MG63 (cell line): ENCODE results near the gene SBK1. TPM values are rescaled to one million over a fixed set of nuclear protein-coding genes. Genes with fewer than 3 reads are reported as not detected.
A peak's percentile ranks its signal among the peaks of the same experiment; 100 is the strongest.
"Not testable (repeated sequence)": the region's sequence is repeated elsewhere in the genome, so short reads cannot be mapped to it uniquely, and the experiment has no call there.

Source experiments
- DNase-seq: peaks from one replicate; pipeline ENCODE4 v3.0.0-alpha.2; 2020
- H3K27me3 ChIP-seq: fragments of 250-450 bp; sonication (Bioruptor Pico); 2 replicates; pipeline ENCODE4 v1.5.1; 2020; ENCODE audit warnings: mild to moderate bottlenecking, moderate library complexity
- H3K36me3 ChIP-seq: fragments of 250-450 bp; sonication (Bioruptor Pico); 2 replicates; pipeline ENCODE4 v1.5.1; 2020; ENCODE audit warnings: mild to moderate bottlenecking, moderate library complexity
- H3K4me3 ChIP-seq: fragments of 250-450 bp; sonication (Bioruptor Pico); 2 replicates; pipeline ENCODE4 v1.5.1; 2020; ENCODE audit warnings: mild to moderate bottlenecking, moderate library complexity
- H3K9me3 ChIP-seq: fragments of 250-450 bp; sonication (Bioruptor Pico); 2 replicates; pipeline ENCODE4 v1.5.1; 2020; ENCODE audit warnings: mild to moderate bottlenecking, moderate library complexity
- total RNA-seq: library from RNA; depleted of rRNA; stranded (reverse); fragments of >200 nt; shearing (Covaris generic); gene quantifications from 2 replicates; pipeline ENCODE4 v1.2.3, GENCODE V29; 2014; ENCODE audit warnings: low replicate concordance; rRNA removed

Gene SBK1
- not detected in 2 replicates for total RNA-seq

DNA sequence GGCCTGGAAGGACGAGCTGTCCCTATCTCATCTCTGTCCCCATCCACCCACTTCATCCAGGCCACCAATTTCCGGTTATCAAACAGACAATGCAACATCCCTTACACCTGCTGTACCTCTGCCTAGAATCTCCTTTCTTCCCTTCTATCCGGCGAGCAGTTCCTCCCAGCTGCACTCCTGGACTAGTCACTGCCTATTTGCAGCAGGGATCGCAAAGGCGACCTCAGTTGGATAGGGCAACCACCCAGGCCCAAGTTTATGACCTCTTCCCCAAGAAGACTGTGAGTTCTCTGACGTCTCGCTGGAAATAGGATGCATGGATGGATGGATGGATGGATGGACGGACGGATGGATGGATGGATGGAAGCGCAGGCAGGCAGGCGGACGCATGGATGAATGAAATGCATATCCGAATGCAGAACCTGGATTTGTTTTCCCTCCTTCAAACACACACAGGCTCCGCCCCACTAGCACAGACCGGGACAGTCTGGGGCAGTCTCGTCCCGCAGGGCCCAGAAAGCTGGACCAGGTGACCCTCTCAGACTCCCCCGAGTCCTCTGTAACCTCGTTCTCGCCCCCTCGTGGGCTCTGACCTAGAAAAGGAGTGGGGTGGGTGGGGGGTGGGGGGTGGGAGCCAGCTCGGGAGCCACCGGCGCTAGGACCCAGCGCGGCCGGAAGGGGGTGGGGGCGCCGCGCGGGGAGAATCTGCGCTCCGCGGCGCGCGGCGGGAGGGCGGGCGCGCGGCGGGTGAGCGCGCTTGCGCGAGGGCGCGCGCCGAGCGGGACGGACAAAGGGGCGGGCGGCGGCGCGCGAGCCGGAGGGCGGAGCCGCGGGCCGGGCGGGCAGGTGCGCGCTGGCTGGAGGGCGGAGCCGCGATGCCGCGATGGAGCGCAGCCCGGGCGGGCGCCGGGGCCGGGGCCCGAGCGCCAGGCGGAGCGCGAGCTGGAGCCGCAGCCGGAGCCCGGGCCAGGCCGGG lies at the start of gene SBK1:
Gene SBK1 (plus strand): TSS at position 875 of the 976 bp plus-strand sequence. CDS start 24,867 bp downstream, outside the sequence.
- Histone ChIP-seq H3K9me3 (no peaks in the 10 kb centered on the region), H3K27me3 (peaks cover 46% of the 10 kb centered on the region), H3K36me3 (no peaks in the 10 kb centered on the region), H3K4me3 (peak within 1 kb of the TSS; percentile 54)
- DNase-seq, result peak; percentile 68

DNA sequence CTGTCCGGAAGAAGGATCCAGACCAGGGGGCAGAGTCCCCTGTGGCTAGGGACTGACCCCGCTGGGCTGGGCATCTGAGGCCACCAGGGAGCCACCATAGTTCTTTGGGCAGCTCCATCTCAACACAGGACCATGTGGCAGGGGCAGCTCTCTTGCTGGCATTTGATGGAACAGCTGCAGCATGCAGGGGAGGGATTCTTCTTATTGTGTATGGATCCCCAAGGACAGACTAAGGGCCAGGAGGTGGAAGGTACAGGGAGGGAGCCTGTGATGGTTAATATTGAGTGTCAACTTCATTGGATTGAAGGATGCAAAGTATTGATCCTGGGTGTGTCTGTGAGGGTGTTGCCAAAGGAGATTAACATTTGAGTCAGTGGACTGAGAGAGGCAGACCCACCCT lies 42.8 kb upstream of the SBK1 start:
- H3K36me3 ChIP-seq, H3K9me3 ChIP-seq, H3K27me3 ChIP-seq, DNase-seq, H3K4me3 ChIP-seq: not testable (repeated sequence)

DNA sequence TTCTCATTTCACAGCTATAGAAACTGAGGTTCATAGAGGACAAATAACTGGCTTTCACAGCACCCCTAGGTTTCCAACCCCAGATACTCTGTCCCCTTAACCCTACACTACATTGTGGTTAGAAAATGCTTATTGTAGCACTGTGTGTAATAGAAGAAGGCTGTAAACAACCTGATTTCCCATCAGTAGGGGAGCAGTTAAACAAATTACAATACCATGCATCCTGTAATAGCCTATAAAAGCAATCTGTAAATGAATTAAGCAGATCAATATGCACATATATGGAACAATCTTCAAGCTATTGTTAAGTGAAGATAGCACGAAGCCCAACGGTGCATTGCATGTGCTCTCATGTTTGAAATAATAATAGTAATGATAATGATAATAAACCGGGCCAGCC lies 41.3 kb upstream of the SBK1 start:
- H3K4me3 ChIP-seq, result no peak overlapping the region
- peaks cover 6% of the 10 kb centered on the region for H3K9me3 ChIP-seq
- no peaks in the 10 kb centered on the region for H3K36me3 ChIP-seq
- H3K27me3 ChIP-seq, result peaks cover 3% of the 10 kb centered on the region
- no peak for DNase-seq

DNA sequence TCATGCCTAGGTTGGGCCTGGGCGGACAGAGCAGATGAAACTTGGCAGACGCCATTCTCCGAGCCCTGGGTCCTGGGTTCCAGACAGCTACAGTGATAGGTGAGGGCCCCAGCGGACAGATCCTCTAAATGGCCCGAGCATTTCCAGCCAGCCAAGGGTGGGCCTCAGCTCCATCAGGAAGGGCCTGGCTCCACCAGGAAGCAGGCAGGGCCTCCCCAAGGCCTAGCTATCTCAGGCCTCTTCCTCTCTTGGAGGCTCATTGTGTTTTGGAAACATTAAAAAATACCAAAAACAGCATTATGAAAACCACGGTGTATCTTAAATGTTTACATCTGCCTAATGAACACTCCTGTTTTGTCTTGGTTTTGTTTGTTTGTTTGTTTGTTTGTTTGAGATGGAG lies 38.2 kb upstream of the SBK1 start:
- peaks cover 6% of the 10 kb centered on the region for H3K9me3 ChIP-seq
- H3K27me3 ChIP-seq, result peaks cover 3% of the 10 kb centered on the region
- no peak for DNase-seq
- no peak overlapping the region for H3K4me3 ChIP-seq
- H3K36me3 ChIP-seq, result no peaks in the 10 kb centered on the region

DNA sequence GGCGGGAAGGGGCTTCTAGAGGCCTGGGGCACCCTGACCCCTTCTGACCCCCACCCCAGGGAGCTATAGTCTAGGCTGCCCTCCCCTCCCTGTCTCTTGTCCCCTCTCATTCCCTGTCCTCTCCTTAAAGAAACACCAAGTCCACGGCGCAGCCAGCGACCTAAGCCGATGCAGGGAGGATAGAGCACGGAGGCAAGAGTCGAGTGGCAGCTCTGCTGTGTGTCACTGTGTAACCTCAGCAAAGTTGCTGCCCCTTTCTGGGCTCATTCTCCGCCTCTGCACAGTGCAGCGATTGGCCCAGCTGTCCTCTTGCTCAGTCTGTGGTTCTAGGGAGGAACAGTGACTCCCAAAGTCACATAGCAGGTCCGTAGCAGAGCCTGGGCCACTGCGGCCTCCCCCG lies 36.5 kb upstream of the SBK1 start:
- DNase-seq, result no peak
- H3K27me3 ChIP-seq, result peaks cover 5% of the 10 kb centered on the region
- no peak overlapping the region for H3K4me3 ChIP-seq
- H3K9me3 ChIP-seq, result peaks cover 6% of the 10 kb centered on the region
- H3K36me3 ChIP-seq, result no peaks in the 10 kb centered on the region

DNA sequence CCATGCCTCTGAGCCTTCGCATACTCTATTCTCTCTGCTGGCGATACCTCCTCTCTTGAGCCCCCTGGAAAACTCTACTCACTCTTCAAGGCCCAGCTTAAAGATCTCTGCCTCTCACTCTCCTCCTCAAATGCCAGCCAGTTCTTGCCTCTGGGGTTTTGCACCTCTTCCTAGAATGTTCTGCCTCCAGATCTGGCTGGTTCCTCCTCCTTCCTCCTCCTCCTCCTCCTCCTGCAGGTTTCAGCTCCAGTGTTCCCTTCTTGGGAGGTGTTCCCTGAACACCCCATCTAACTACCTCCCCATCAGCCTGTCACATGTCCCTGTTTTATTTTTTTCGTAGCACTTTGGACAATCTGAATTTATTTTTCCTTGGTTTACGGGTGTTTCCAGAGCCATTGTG lies 35.1 kb upstream of the SBK1 start:
- Histone ChIP-seq H3K36me3 (no peaks in the 10 kb centered on the region), H3K4me3 (no peak overlapping the region), H3K9me3 (peaks cover 5% of the 10 kb centered on the region), H3K27me3 (0 out of 2 replicates have a peak, but pooled peaks cover 4% of the 10 kb centered on the region)
- DNase-seq, result no peak

DNA sequence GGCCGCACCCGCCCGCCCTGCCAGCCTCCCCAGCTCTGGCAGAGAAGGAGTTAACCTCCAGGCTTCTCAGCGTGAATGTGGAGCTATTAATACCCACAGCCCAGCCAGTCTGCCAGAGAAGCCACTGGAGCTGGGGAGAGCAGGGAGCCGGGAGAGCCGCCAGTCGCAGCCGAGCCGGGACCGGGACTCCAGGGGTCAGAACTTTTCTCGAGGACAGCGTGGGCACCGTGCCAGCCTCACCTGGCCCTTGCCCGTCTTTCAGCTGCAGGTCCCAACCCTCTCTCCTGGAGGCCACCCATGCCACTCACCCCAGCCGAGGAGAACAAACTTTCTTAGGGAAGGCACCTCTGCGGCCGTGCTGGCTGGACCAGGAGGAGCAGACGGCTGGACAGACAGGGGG lies 33.8 kb upstream of the SBK1 start:
- no peak for DNase-seq
- H3K4me3 ChIP-seq, result no peak overlapping the region
- H3K36me3 ChIP-seq, result no peaks in the 10 kb centered on the region
- no peaks in the 10 kb centered on the region for H3K9me3 ChIP-seq
- H3K27me3 ChIP-seq, result 0 out of 2 replicates have a peak, but pooled peaks cover 13% of the 10 kb centered on the region

DNA sequence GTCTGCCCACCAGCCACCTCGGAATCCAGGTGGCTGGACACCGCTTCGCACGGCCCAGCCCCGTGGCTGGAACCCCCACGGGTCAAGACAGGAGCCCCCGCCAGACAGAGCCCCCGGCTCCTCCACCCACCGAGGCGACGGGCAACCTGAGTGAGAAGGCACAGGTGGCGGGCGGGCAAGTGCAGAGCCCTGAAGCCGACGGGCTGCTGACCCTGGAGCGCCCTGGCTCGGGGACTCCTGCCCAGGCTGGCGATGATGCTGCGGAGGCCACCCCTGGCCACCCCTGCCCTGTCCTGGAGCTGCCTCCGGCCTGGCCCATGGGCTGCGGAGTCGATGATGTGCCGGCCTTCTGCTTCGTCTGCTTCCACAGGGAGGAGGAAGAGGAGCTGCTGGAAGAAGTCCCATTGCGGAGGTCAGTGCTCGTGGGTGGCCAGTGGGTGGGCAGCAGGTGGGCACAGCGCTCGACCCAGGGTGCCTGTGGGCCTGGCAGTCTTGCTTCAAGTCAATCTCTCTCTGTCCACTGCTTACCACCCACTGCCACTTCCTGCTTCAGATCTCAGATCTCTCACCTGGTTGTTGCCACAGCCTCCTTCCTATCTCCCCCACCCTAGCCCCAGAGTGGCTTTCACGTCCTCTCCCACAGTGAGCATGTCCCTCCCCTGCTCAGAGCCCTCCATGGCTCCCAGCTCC lies 33.1 kb upstream of the SBK1 start:
- Histone ChIP-seq H3K9me3 (no peaks in the 10 kb centered on the region), H3K27me3 (0 out of 2 replicates have a peak, but pooled peaks cover 13% of the 10 kb centered on the region), H3K4me3 (no peak overlapping the region), H3K36me3 (no peaks in the 10 kb centered on the region)
- DNase-seq, result no peak

DNA sequence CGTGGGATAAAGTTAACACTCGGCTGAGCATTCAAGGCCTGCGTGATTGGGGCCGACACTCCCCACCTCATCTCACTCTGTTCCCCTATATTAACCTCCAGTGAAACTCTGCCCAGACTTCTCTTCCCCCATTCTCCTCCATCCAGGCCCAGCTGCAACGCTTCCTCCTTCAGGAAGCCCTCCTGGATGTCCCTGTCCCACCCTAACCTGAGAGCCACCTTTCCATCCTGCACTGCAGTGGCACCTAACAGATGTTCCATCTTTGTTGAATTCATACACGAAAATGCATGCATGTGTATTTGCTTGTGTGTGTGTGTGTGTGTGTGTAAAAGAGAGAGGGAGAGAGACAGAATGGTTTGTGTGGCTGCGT lies 32.6 kb upstream of the SBK1 start:
- Histone ChIP-seq H3K4me3 (no peak overlapping the region), H3K9me3 (no peaks in the 10 kb centered on the region), H3K27me3 (0 out of 2 replicates have a peak, but pooled peaks cover 13% of the 10 kb centered on the region), H3K36me3 (no peaks in the 10 kb centered on the region)
- DNase-seq, result no peak

DNA sequence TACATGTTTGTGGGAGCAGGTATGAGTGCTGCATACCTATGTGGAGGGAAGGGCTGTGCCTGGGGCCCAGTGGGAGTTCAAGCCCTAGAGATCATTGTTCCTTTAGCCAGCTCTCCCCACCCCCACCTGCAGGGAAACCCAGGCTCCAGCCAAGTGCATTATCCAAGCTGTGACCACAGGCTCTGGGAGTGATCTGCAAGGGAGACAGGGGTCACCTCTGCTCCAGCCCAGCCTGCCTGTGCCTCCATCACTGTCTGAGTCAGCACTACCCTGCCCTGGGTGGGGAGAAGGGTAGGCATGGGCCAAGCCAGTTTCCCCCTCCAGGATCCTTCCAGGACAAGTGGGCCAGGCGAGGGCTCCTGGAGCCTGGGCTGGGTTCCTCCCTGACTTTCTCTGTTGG lies 32.1 kb upstream of the SBK1 start:
- no peak for DNase-seq
- Histone ChIP-seq H3K27me3 (peaks cover 13% of the 10 kb centered on the region; the same call in 1 of the 2 replicates), H3K36me3 (no peaks in the 10 kb centered on the region)

DNA sequence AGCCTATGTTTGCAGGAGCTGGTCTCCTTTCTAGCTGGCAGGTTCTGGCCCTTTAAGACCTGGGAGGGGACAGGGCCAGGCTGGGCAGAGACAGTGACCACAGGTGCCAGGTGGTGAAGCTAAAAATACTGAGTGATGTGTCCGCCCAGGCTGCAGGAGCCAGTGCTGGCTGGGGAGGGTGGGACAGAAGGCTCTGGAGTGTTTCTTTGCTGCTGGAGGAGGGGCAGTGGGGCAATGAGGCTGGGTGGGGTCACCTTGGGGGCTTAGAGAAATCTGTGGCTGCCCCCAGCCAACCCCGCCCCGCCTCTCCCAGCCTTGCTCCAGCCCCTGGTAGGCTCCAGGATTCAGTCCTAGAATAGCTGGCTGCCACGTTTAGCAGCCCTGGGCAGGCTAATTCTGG lies 30.4 kb upstream of the SBK1 start:
- Histone ChIP-seq H3K27me3 (peaks cover 16% of the 10 kb centered on the region), H3K4me3 (no peak overlapping the region), H3K36me3 (no peaks in the 10 kb centered on the region), H3K9me3 (no peaks in the 10 kb centered on the region)
- no peak for DNase-seq

More for the DNA sequence above, 32.1 kb upstream of the SBK1 start:
- Histone ChIP-seq H3K4me3 (no peak overlapping the region), H3K9me3 (no peaks in the 10 kb centered on the region)

DNA sequence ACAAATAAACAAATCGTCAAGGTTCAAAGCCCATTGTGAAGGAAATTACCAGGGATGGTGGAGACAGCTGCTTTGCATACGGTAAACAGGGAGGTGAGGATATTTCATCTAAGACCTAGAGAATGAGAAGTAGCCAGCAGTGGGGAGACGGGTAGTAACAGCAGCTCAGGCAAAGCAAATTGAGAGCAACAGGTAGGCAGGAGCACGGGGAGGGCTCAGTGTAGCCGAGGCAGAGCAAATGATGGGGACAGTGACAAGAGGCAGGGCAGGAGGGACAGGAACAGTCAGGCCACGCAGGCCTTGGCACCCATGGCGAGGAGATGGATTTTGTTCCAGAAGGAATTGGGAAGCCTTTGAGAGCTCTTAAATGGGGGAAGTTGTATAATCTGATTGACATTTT lies 29.0 kb upstream of the SBK1 start:
- Histone ChIP-seq H3K36me3 (no peaks in the 10 kb centered on the region), H3K4me3 (no peak overlapping the region), H3K27me3 (peaks cover 23% of the 10 kb centered on the region), H3K9me3 (no peaks in the 10 kb centered on the region)
- DNase-seq, result no peak

DNA sequence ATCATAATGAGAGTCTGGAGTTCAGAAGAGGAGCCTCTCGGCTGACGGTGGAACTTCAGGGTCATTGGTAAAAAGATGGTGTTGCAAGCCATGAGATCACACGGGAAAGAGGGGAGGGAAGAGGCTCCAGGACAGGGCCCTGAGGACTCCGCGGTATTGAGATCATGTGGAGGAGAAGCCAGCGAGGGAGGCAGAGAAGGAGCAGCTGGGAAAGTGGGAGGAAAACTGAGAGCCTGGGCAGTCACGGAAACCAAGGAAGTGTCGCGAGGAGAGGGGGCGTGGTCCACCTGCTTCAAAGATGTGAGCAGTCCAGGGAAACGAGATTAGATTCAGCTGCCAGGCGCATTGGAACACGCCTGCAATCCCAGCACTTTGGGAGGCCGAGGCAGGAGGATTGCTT lies 27.7 kb upstream of the SBK1 start:
- Histone ChIP-seq H3K9me3 (no peaks in the 10 kb centered on the region), H3K36me3 (no peaks in the 10 kb centered on the region), H3K4me3 (no peak overlapping the region), H3K27me3 (peaks cover 23% of the 10 kb centered on the region)
- no peak for DNase-seq

DNA sequence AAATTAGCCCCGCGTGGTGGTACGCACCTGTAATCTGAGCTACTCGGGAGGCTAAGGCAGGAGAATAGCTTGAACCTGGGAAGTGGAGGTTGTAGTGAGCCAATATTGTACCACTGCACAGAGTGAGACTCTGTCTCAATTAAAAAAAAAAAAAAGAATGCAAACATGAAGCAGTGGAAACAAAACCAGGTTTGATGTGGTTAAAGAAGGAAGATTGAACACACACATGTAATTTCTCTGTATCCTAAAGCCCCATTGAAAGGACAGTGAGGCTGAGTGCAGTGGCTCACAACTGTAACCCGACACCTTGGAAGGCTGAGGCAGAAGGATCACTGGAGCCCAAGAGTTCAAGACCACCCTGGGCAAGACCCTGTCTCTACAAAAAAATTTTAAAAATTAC lies 26.5 kb upstream of the SBK1 start:
- Histone ChIP-seq H3K27me3 (peaks cover 21% of the 10 kb centered on the region), H3K9me3 (no peaks in the 10 kb centered on the region), H3K36me3 (no peaks in the 10 kb centered on the region), H3K4me3 (no peak overlapping the region)
- no peak for DNase-seq

DNA sequence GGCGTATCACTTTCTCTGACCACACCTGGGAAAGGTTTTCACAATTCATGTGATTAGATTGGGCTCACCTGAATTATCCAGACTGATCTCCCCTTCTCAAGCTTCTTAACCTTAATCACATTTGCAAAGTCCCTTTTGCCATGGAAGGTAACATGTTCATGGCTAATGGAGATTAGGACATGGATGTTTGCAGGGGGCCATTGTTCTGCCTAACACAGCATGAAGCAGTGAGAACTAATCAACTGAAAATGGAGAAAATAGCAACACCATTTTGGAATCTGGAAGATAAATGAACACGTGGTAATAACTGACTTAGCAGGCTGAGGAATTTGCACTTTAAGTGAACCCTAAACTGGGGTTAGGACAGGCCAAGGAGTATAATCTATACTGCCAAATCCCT lies 25.0 kb upstream of the SBK1 start:
- Histone ChIP-seq H3K27me3 (peaks cover 18% of the 10 kb centered on the region), H3K9me3 (0 out of 2 replicates have a peak, but pooled peaks cover 2% of the 10 kb centered on the region), H3K4me3 (no peak overlapping the region), H3K36me3 (no peaks in the 10 kb centered on the region)
- no peak for DNase-seq

DNA sequence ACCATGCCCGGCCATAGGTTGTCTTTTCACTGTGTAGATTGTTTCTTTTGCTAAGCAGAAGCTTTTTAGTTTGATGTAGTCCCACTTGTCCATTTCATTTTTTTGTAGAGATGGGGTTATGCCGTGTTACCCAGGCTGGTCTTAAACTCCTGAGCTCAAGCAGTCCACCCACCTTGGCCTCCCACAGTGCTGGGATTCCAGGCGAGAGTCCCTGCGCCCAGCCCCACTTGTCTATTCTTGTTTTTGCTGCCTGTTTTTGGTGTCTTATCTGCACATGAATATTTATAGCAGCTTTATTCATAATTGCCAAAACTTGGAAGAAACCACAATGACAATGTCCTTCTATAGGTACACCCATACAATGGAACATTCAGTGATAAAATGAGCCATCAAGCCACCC lies 18.8 kb upstream of the SBK1 start:
- H3K27me3 ChIP-seq, result peaks cover 34% of the 10 kb centered on the region
- H3K4me3 ChIP-seq, result no peak overlapping the region
- no peaks in the 10 kb centered on the region for H3K36me3 ChIP-seq
- no peak for DNase-seq
- 0 out of 2 replicates have a peak, but pooled peaks cover 2% of the 10 kb centered on the region for H3K9me3 ChIP-seq

DNA sequence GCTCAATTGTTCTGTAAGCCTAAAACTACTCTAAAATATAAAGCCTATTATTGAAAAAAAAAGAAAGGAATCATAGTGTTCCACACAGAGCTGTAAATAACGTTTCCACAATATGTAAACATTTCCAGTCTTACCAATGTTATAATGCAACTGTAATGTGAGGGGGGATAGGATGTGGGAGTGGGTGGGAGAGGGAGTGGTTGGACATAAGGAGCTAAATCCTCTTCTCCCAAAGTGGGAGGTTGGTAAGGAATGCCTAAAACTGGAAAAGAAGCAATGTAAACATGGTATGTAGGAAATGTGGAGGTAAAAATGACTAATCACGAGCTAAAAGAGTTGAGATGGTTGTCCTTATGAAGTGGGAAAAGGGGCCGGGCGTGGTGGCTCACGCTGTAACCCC lies 17.6 kb upstream of the SBK1 start:
- DNase-seq, result no peak
- Histone ChIP-seq H3K4me3 (no peak overlapping the region), H3K36me3 (no peaks in the 10 kb centered on the region), H3K9me3 (0 out of 2 replicates have a peak, but pooled peaks cover 2% of the 10 kb centered on the region), H3K27me3 (peaks cover 34% of the 10 kb centered on the region)
